PFSK-1 (cell line): ENCODE measurements around the gene KCNB1.

Experiments used
- FOXP2 ChIP-seq: optimal IDR thresholded peaks from 2 replicates; pipeline ENCODE3; 2011; ENCODE audit warnings: borderline replicate concordance, control low read depth, inconsistent platforms; ENCODE audit not compliant: insufficient read depth; ENCODE audit errors: extremely low read length, extremely low read depth
- POLR2AphosphoS5 ChIP-seq: IDR thresholded peaks from 2 replicates; pipeline ENCODE4 v1.6.1; 2012; ENCODE audit warnings: low read depth, mild to moderate bottlenecking, control low read depth, low read length, moderate library complexity
- SIN3A ChIP-seq: IDR thresholded peaks from 2 replicates; pipeline ENCODE4 v1.6.1; 2012; ENCODE audit warnings: mild to moderate bottlenecking, low read length, moderate library complexity, borderline replicate concordance; ENCODE audit not compliant: insufficient read depth
- TAF1 ChIP-seq: IDR thresholded peaks from 2 replicates; pipeline ENCODE4 v1.6.1; 2012; ENCODE audit warnings: low read length, control low read depth, borderline replicate concordance; ENCODE audit not compliant: insufficient read depth
- TF ChIP-seq, protein P1 (sequence below), 2 experiments: IDR thresholded peaks; 2 replicates each; pipeline versions ENCODE4 v1.6.1 to v1.8.0; 2011 to 2012; ENCODE audit warnings: low read depth in 2 of 2, low read length in 2 of 2, control low read depth in 1 of 2, inconsistent platforms in 1 of 2, mild to moderate bottlenecking in 1 of 2, moderate library complexity in 1 of 2; ENCODE audit not compliant: insufficient read depth in 1 of 2

The KCNB1 gene

DNA sequence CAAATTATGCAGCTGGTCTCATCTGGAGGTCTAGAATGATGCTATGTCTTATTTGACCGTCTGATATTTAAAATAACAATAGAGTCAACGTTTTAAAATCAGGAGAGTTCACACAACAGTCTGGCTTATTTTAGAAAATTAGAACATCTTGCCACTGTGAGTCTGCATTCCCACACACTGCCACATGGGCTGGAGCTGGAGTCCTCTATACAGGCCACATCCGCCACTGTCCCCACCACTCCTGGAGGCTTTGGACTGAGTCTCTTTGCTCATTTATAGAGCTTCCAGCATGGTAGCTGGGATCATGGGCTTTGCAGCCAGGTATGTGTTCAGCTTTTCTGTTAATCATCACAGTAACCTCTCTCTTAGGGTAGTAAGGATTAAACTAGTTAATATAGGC lies 135.8 kb downstream of the KCNB1 start:
- TF ChIP-seq POLR2AphosphoS5 (no peak), FOXP2 (no peak), SIN3A (no peak), TAF1 (no peak)
- TF ChIP-seq, protein P1, sequence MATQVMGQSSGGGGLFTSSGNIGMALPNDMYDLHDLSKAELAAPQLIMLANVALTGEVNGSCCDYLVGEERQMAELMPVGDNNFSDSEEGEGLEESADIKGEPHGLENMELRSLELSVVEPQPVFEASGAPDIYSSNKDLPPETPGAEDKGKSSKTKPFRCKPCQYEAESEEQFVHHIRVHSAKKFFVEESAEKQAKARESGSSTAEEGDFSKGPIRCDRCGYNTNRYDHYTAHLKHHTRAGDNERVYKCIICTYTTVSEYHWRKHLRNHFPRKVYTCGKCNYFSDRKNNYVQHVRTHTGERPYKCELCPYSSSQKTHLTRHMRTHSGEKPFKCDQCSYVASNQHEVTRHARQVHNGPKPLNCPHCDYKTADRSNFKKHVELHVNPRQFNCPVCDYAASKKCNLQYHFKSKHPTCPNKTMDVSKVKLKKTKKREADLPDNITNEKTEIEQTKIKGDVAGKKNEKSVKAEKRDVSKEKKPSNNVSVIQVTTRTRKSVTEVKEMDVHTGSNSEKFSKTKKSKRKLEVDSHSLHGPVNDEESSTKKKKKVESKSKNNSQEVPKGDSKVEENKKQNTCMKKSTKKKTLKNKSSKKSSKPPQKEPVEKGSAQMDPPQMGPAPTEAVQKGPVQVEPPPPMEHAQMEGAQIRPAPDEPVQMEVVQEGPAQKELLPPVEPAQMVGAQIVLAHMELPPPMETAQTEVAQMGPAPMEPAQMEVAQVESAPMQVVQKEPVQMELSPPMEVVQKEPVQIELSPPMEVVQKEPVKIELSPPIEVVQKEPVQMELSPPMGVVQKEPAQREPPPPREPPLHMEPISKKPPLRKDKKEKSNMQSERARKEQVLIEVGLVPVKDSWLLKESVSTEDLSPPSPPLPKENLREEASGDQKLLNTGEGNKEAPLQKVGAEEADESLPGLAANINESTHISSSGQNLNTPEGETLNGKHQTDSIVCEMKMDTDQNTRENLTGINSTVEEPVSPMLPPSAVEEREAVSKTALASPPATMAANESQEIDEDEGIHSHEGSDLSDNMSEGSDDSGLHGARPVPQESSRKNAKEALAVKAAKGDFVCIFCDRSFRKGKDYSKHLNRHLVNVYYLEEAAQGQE (IDR thresholded peaks at IDR 0.05; ENCODE audit: insufficient read depth in 1 of 2, low read depth in 2 of 2, low read length in 2 of 2): no peak

DNA sequence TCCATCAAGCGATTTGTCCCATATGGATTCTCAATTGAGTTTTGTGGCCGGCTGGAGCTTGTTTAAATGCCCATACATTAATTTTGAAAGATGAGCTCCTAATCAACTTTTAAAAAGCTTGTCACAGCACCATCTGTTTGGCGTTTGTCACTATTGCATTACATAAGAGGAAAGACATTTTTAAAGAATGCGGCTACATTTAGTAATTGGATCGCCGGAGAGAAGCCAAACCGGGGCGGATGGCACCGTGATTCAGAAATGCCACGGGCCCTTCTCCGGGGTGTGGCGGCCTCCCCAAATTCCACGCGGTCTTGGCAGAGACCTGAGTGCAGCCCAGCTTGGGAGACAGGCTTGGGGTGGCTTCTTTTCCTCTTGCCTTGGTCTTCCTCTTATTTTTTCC lies 136.9 kb downstream of the KCNB1 start:
- TF ChIP-seq POLR2AphosphoS5: no peak
- no peak for TF ChIP-seq FOXP2
- TF ChIP-seq, protein P1 (IDR thresholded peaks at IDR 0.05; ENCODE audit: insufficient read depth in 1 of 2, low read depth in 2 of 2, low read length in 2 of 2): no peak
- TF ChIP-seq TAF1: no peak

DNA sequence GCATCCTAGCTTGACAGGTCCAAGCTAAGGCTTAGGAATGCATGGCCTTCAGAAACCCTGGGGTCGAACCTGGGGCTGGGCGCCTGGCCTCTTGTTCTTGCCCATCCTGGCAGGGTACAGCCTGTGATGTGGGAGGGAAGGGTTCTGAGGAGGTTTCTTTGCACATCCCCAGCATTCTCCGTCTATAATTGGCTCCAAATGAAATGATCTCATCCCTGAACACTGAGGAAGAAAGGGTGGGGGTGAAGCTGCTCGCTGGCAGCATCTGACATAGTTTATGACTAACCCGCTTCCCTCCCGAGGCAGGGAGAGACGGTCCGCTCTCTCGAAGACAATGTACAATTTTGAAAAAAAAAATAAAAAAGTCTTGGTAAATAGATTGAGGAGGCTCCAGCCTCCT lies 137.5 kb downstream of the KCNB1 start:
- TF ChIP-seq TAF1: no peak
- TF ChIP-seq POLR2AphosphoS5: no peak
- TF ChIP-seq SIN3A: no peak
- no peak for TF ChIP-seq FOXP2
- TF ChIP-seq, protein P1 (IDR thresholded peaks at IDR 0.05; ENCODE audit: insufficient read depth in 1 of 2, low read depth in 2 of 2, low read length in 2 of 2): no peak

DNA sequence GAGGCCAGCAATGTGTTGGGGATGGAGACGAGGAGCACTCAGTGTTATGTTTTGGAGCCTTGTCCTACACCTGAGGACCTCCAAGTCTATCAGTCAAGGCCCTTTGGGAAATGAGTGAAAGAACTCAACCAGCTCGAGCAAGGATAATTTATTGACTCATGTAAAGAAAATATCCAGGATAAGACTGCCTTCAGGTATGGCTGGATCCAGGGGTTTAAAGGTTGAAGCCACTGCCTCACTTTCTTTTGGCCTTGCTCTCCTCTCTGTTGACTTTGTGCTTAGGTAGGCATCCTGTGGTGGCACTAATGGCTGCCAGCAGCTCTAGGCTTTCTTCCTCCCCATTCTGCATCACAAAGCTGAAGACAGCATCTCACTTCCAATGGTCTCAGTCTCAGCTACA lies 138.3 kb downstream of the KCNB1 start:
- TF ChIP-seq POLR2AphosphoS5: no peak
- TF ChIP-seq SIN3A: no peak
- no peak for TF ChIP-seq FOXP2
- TF ChIP-seq, protein P1 (IDR thresholded peaks at IDR 0.05; ENCODE audit: insufficient read depth in 1 of 2, low read depth in 2 of 2, low read length in 2 of 2): no peak
- no peak for TF ChIP-seq TAF1

DNA sequence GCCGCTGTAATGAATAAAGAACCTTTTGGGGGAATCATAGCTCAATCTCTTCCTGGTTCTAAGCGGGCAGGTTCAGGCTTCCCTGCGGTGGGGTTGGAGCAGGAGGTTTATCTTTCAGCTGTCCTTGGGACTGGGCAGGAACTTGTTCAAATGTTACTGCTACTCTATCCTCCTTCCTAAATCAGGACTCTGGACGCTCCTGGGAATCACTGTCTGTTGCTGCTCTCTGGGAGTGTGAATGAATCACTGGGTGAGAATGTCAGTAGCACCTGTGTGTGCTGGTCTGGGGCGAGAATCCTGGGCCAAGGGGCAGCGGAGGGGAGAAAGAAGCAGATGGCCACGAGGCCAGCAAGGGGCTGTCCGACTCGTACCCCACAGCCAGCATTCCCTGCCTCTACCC lies 139.2 kb downstream of the KCNB1 start:
- TF ChIP-seq POLR2AphosphoS5 (no peak), SIN3A (no peak), TAF1 (no peak)
- TF ChIP-seq, protein P1 (IDR thresholded peaks at IDR 0.05; ENCODE audit: insufficient read depth in 1 of 2, low read depth in 2 of 2, low read length in 2 of 2): no peak
